Activated effector memory CD4-positive, alpha-beta T cell treated with anti-CD3 and anti-CD28 coated beads, Interleukin-2, amount 50 U/mL, for 16 hours (primary cell): ENCODE results near the gene OPA1.
"Not testable (repeated sequence)": the region's sequence is repeated elsewhere in the genome, so short reads cannot be mapped to it uniquely, and the experiment has no call there.

ENCODE experiments used
- DNase-seq: peaks from one replicate; pipeline ENCODE4 v3.0.0-alpha.2; 2020

OPA1 gene

GRCh38 chr3:193593668-193594030, 641 bp downstream of the OPA1 start:
- DNase-seq, result peak; percentile 75

- no peak for DNase-seq
These were observed 2.1 kb downstream of the OPA1 start for GRCh38 chr3:193594946-193595689.

GRCh38 chr3:193595939-193596487, 3.0 kb downstream of the OPA1 start:
- no peak for DNase-seq

GRCh38 chr3:193598202-193598601, 5.2 kb downstream of the OPA1 start:
- DNase-seq, result no peak

GRCh38 chr3:193599393-193599792, 6.4 kb downstream of the OPA1 start:
- no peak for DNase-seq

- peak; percentile 69 for DNase-seq
These were observed 12.9 kb downstream of the OPA1 start for GRCh38 chr3:193605876-193606275.

- not testable (repeated sequence) for DNase-seq
These were observed 13.9 kb downstream of the OPA1 start for GRCh38 chr3:193606892-193607291.

- DNase-seq, result not testable (repeated sequence)
These were observed 17.5 kb downstream of the OPA1 start for GRCh38 chr3:193610516-193610915.

- DNase-seq, result no peak
These were observed 21.4 kb downstream of the OPA1 start for GRCh38 chr3:193614430-193614829.

- DNase-seq, result no peak
These were observed 24.6 kb downstream of the OPA1 start for GRCh38 chr3:193617628-193618027.

GRCh38 chr3:193620057-193620456, 27.0 kb downstream of the OPA1 start:
- DNase-seq, result no peak

GRCh38 chr3:193620650-193621049, 27.6 kb downstream of the OPA1 start:
- no peak for DNase-seq

GRCh38 chr3:193621127-193621526, 28.1 kb downstream of the OPA1 start:
- DNase-seq, result no peak

GRCh38 chr3:193630005-193630404, 37.0 kb downstream of the OPA1 start:
- no peak for DNase-seq

- DNase-seq, result no peak
These were observed 44.8 kb downstream of the OPA1 start for GRCh38 chr3:193637831-193638230.

GRCh38 chr3:193638833-193639232, 45.8 kb downstream of the OPA1 start:
- DNase-seq, result no peak

- no peak for DNase-seq
These were observed 47.2 kb downstream of the OPA1 start for GRCh38 chr3:193640165-193640715.

- DNase-seq, result no peak
These were observed 47.9 kb downstream of the OPA1 start for GRCh38 chr3:193640728-193641439.

- no peak for DNase-seq
These were observed 48.4 kb downstream of the OPA1 start for GRCh38 chr3:193641440-193641775.

GRCh38 chr3:193645806-193646205, 52.8 kb downstream of the OPA1 start:
- no peak for DNase-seq

GRCh38 chr3:193648542-193649076, 55.6 kb downstream of the OPA1 start:
- DNase-seq, result no peak

GRCh38 chr3:193650585-193650984, 57.6 kb downstream of the OPA1 start:
- no peak for DNase-seq

- no peak for DNase-seq
These were observed 62.9 kb downstream of the OPA1 start for GRCh38 chr3:193655831-193656433.
